ENCODE results near the gene B3GNT4.

B3GNT4 gene

GRCh38 chr12:122203301-122204166 is at the start of gene B3GNT4:
Gene B3GNT4, plus strand, starts transcription at chr12:122203709. Its CDS starts 910 bp downstream, at chr12:122204619.
- Histone ChIP-seq H3K9me3 (ENCODE audit: control insufficient read depth, insufficient read depth, low read length) (no peaks in the 10 kb centered on the region), H3K36me3 (ENCODE audit: insufficient read depth, low read length) (peaks cover 4% of the 10 kb centered on the region; the same call in 1 of the 2 replicates), H3K4me1 (ENCODE audit: insufficient read depth, low read length) (peaks cover 7% of the 10 kb centered on the region; the same call in 1 of the 2 replicates), H3K9ac (ENCODE audit: low read depth, low read length) (peak within 1 kb of the TSS; percentile 62; the same call in 1 of the 2 replicates)

DNA sequence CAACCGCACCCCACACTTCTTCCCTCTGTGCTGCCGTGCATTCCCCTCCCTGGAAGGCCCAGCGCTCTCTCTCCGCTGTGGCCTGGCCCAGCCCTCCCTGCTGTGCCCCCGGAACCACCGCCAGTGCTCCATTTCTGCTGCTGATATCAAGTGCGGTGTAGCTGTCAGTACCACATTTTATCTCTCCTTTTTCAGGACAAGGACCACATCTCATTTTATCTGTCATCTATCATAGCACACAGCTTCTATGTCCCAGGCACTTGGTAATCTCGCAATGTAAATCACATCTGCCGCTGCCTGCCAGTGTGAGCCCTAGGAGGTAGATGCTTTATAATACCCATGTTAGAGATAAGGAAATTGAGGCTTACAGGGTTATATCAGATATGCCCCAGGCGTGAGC is 47.8 kb upstream of the B3GNT4 start:
- H3K9ac ChIP-seq (ENCODE audit: low read depth, low read length), result no peak overlapping the region
- H3K36me3 ChIP-seq (ENCODE audit: insufficient read depth, low read length), result no peaks in the 10 kb centered on the region
- no peaks in the 10 kb centered on the region for H3K9me3 ChIP-seq (ENCODE audit: control insufficient read depth, insufficient read depth, low read length)
- no peaks in the 10 kb centered on the region for H3K4me1 ChIP-seq (ENCODE audit: insufficient read depth, low read length)

- Histone ChIP-seq H3K36me3 (ENCODE audit: insufficient read depth, low read length) (no peaks in the 10 kb centered on the region), H3K9ac (ENCODE audit: low read depth, low read length) (no peak overlapping the region), H3K9me3 (ENCODE audit: control insufficient read depth, insufficient read depth, low read length) (no peaks in the 10 kb centered on the region), H3K4me1 (ENCODE audit: insufficient read depth, low read length) (no peaks in the 10 kb centered on the region)
These were observed 44.7 kb upstream of the B3GNT4 start for GRCh38 chr12:122158700-122159285.

- no peaks in the 10 kb centered on the region for H3K9me3 ChIP-seq (ENCODE audit: control insufficient read depth, insufficient read depth, low read length)
- H3K9ac ChIP-seq (ENCODE audit: low read depth, low read length), result no peak overlapping the region
- no peaks in the 10 kb centered on the region for H3K4me1 ChIP-seq (ENCODE audit: insufficient read depth, low read length)
- no peaks in the 10 kb centered on the region for H3K36me3 ChIP-seq (ENCODE audit: insufficient read depth, low read length)
These were observed 43.6 kb upstream of the B3GNT4 start for GRCh38 chr12:122159882-122160281.

DNA sequence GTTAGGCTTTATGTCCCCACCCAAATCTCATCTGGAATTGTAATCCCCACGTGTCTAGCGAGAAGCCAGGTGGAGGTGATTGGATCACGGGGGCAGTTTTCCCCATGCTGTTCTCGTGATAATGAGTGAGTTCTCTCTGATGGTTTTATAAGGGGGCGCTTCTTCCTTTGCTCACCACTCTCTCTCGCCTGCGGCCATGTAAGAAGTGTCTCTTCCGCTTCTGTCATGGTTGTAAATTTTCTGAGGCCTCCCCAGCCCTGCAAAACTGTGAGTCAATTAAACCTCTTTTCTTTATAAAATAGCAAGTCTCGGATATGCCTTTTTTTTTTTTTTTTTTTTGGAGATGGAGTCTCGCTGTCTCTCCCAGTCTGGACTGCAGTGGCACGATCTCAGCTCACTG is 42.7 kb upstream of the B3GNT4 start:
- no peak overlapping the region for H3K9ac ChIP-seq (ENCODE audit: low read depth, low read length)
- H3K36me3 ChIP-seq (ENCODE audit: insufficient read depth, low read length), result no peaks in the 10 kb centered on the region

DNA sequence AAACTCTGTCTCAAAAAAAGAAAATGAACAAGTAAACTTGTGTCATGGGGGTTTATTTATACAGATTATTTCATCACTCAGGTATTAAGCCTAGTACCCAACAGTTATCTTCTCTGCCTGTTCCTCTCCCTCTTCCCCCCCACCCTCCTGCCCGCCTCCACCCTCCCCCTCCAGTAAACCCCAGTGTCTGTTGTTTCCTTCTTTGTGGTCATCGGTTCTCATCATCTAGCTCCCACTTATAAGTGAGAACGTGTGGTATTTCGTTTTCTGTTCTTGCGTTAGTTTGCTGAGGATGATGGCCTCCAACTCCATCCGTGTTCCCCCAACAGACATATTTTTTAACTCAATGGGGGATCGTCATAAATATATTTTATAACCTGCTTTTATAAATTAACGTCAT is 41.8 kb upstream of the B3GNT4 start:
- Histone ChIP-seq H3K9ac (ENCODE audit: low read depth, low read length) (no peak overlapping the region), H3K4me1 (ENCODE audit: insufficient read depth, low read length) (peaks cover 3% of the 10 kb centered on the region; the same call in 1 of the 2 replicates)

More for the DNA sequence above, 42.7 kb upstream of the B3GNT4 start:
- Histone ChIP-seq H3K4me1 (ENCODE audit: insufficient read depth, low read length) (no peaks in the 10 kb centered on the region), H3K9me3 (ENCODE audit: control insufficient read depth, insufficient read depth, low read length) (no peaks in the 10 kb centered on the region)

GRCh38 chr12:122162976-122163375 is 40.5 kb upstream of the B3GNT4 start:
- Histone ChIP-seq H3K9me3 (ENCODE audit: control insufficient read depth, insufficient read depth, low read length) (no peaks in the 10 kb centered on the region), H3K9ac (ENCODE audit: low read depth, low read length) (no peak overlapping the region), H3K36me3 (ENCODE audit: insufficient read depth, low read length) (no peaks in the 10 kb centered on the region), H3K4me1 (ENCODE audit: insufficient read depth, low read length) (peaks cover 6% of the 10 kb centered on the region; the same call in 1 of the 2 replicates)

More for the DNA sequence above, 41.8 kb upstream of the B3GNT4 start:
- H3K9me3 ChIP-seq (ENCODE audit: control insufficient read depth, insufficient read depth, low read length), result no peaks in the 10 kb centered on the region
- H3K36me3 ChIP-seq (ENCODE audit: insufficient read depth, low read length), result no peaks in the 10 kb centered on the region

DNA sequence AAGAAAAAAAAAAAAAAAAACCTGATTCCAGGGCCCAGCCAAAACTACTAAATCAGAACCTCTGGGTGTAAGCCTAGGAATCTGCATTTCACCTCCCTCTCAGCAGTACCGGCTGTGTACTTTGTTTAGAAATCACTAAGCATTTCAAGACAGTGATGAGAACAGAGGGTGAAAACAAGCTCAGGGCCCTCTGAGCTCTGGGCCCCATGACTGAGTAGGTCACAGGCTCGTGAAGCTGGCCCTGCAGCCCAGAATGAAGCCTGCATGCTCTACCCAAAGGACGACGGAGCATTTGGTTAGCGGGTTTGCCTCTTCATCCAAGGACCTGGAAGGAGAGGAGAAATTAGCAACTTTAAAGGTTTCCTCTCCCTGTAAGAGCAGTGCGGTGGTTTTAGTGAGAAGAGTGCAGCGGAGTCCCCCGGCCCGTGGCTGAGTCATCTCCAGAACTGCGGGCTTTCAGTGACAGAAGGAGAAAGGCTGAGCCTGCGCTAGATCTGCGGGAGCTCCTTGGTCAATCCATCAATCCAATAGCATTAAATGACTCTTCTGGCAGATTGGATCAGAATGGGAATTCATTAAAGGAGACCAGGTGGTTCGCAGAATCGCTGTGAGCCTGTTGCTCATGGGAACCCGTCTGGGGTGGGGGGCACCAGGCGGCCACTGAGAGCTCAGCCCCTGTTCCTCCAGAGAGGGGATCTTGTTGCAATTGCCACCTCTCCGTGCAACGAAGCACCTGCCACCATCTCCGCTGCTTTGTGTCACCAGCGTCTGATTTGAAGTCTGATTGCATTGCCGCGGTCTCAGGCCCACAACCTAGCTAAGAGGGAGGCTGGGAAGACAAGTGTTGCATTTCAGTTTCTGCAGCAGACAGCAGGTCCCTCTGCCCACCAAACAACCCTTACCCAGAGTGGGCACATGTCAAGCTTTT is 36.8 kb upstream of the B3GNT4 start:
- no peaks in the 10 kb centered on the region for H3K36me3 ChIP-seq (ENCODE audit: insufficient read depth, low read length)
- H3K4me1 ChIP-seq (ENCODE audit: insufficient read depth, low read length), result peaks cover 6% of the 10 kb centered on the region; the same call in 1 of the 2 replicates
- H3K9ac ChIP-seq (ENCODE audit: low read depth, low read length), result no peak overlapping the region
- no peaks in the 10 kb centered on the region for H3K9me3 ChIP-seq (ENCODE audit: control insufficient read depth, insufficient read depth, low read length)

- no peak overlapping the region for H3K9ac ChIP-seq (ENCODE audit: low read depth, low read length)
- no peaks in the 10 kb centered on the region for H3K9me3 ChIP-seq (ENCODE audit: control insufficient read depth, insufficient read depth, low read length)
- H3K4me1 ChIP-seq (ENCODE audit: insufficient read depth, low read length), result peaks cover 6% of the 10 kb centered on the region; the same call in 1 of the 2 replicates
- no peaks in the 10 kb centered on the region for H3K36me3 ChIP-seq (ENCODE audit: insufficient read depth, low read length)
These were observed 36.1 kb upstream of the B3GNT4 start for GRCh38 chr12:122167356-122167925.

DNA sequence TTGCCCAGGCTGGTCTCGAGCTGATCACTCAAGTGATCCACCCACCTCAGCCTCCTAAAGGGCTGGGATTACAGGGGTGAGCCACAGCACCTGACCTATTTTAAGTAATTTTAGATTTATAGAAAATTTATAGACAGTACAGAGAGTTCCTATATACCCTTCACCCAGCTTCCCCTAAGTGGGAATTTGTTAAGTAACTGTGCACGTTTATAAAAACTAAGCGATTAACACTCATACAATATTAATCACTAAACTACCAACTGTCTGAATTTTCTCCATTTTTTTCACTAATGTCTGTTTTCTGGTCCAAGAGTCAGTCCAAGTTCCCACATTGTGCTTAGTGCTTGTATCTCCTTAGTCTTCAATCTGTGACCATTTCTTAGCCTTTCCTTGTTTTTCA is 35.0 kb upstream of the B3GNT4 start:
- Histone ChIP-seq H3K4me1 (ENCODE audit: insufficient read depth, low read length) (peaks cover 6% of the 10 kb centered on the region; the same call in 1 of the 2 replicates), H3K9ac (ENCODE audit: low read depth, low read length) (no peak overlapping the region), H3K36me3 (ENCODE audit: insufficient read depth, low read length) (no peaks in the 10 kb centered on the region), H3K9me3 (ENCODE audit: control insufficient read depth, insufficient read depth, low read length) (no peaks in the 10 kb centered on the region)

DNA sequence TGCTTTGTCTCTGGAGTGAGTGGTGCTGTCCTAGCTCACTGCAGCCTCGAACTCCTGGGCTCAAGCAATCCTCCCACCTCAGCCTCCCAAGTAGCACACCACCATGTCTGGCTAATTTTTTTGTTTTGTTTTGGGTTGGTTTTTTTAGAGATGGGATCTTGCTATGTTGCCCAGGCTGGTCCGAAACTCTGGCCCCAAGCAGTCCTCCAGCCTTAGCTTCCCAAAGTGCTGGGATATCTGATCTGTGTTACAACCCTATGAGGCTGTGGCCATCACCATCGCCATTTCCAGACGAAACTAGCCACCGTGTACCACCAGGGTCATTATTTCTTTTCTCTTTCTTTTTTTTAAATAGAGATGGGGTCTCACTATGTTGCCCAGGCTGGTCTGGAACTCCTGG is 32.1 kb upstream of the B3GNT4 start:
- Histone ChIP-seq H3K36me3 (ENCODE audit: insufficient read depth, low read length) (no peaks in the 10 kb centered on the region), H3K9me3 (ENCODE audit: control insufficient read depth, insufficient read depth, low read length) (no peaks in the 10 kb centered on the region), H3K9ac (ENCODE audit: low read depth, low read length) (no peak overlapping the region), H3K4me1 (ENCODE audit: insufficient read depth, low read length) (peaks cover 6% of the 10 kb centered on the region; the same call in 1 of the 2 replicates)

- Histone ChIP-seq H3K4me1 (ENCODE audit: insufficient read depth, low read length) (no peaks in the 10 kb centered on the region), H3K9ac (ENCODE audit: low read depth, low read length) (no peak overlapping the region), H3K9me3 (ENCODE audit: control insufficient read depth, insufficient read depth, low read length) (no peaks in the 10 kb centered on the region), H3K36me3 (ENCODE audit: insufficient read depth, low read length) (no peaks in the 10 kb centered on the region)
These were observed 31.1 kb upstream of the B3GNT4 start for GRCh38 chr12:122172262-122172939.

DNA sequence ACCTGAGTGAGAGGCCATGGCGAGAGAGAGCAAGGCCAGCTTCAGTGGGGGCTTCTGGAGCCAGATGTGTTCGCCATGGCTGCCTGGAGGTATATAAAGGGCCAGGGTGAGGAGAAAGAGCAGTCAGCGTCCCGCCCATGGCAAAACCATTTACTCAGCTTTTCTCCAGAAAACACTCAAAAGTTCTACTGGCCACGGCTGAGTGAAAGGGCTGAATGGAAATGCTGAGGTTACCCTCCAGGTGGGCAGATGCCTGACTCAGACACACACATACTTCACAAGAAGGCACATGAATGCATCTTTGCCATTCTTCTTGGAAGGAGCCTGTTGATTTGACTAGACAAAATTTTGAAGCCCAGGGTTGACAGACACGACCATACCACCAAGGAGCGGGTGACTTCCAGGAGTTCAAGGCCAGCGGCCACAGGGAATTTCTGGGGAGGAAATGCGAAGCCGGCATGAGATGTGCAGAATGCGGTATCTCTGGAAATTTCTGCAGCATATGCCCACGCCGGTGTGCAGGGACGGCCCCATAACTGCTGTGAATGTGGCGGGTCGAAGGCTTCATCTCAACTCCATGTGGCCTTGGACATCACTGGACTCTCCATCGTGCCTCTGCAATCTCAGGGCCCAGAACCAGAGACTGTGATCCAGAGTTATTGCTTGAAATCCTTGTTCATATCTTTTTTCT is 29.2 kb upstream of the B3GNT4 start, which contains the start of gene IL31:
TSS of gene IL31 (minus strand) at position 67 of the 691 bp plus-strand sequence. CDS start at position 18, 49 bp downstream.
- H3K4me1 ChIP-seq (ENCODE audit: insufficient read depth, low read length), result no peaks in the 10 kb centered on the region
- H3K9me3 ChIP-seq (ENCODE audit: control insufficient read depth, insufficient read depth, low read length), result no peaks in the 10 kb centered on the region
- H3K9ac ChIP-seq (ENCODE audit: low read depth, low read length), result no peak within 1 kb of the TSS
- no peaks in the 10 kb centered on the region for H3K36me3 ChIP-seq (ENCODE audit: insufficient read depth, low read length)
